Pancreas (tissue), 10 donors: ENCODE data around the gene TEX10. TPM values are rescaled to one million over a fixed set of nuclear protein-coding genes. Genes with fewer than 3 reads are reported as not detected.
A peak's percentile ranks its signal among the peaks of the same experiment; 100 is the strongest.

Experiments used
- ATAC-seq, 4 donors: fragments of 200-7000 bp; cut with Tn5 transposase; one replicate each; pipeline versions ENCODE4 v1.8.0 to v1.9.1; 2020; ENCODE audit warnings: mild to moderate bottlenecking in 4 of 4, moderate library complexity in 4 of 4
- DNase-seq, 6 donors: peaks; one replicate each; pipeline ENCODE4 v3.0.0-alpha.2; 2020
- FAIRE-seq: peaks from 2 replicates; lab custom pipeline; 2012; peaks lifted over from hg19 to GRCh38; lab: Jason Lieb, UNC
- H3K27ac ChIP-seq, 4 donors: fragments of 200-600 bp; sonication (generic); 1 replicate in 3 of 4; 2 replicates in 1 of 4; pipeline versions ENCODE4 v1.5.0 to v1.8.0; 2020
- H3K27me3 ChIP-seq, 4 donors: fragments of 200-600 bp; one replicate each; pipeline ENCODE4 v1.8.0; 2021
- H3K36me3 ChIP-seq, 3 donors: fragments of 200-600 bp; sonication (generic) in 1 of 3; one replicate each; pipeline versions ENCODE4 v1.5.0 to v1.8.0; 2020 to 2021
- H3K4me1 ChIP-seq, 3 donors: fragments of 200-600 bp; one replicate each; pipeline ENCODE4 v1.8.0; 2021
- H3K4me3 ChIP-seq, 4 donors: fragments of 200-600 bp; sonication (generic) in 2 of 4; one replicate each; pipeline versions ENCODE4 v1.5.0 to v1.8.0; 2020 to 2021
- H3K9me3 ChIP-seq, 4 donors: fragments of 200-600 bp; one replicate each; pipeline ENCODE4 v1.8.0; 2021
- CTCF ChIP-seq, 4 donors: fragments of 200-600 bp; sonication (generic) in 3 of 4; IDR thresholded peaks; one replicate each; pipeline versions ENCODE4 v1.5.0 to v1.8.0; 2021; ENCODE audit warnings: antibody characterized with exemption in 4 of 4
- WGBS, 2 donors: extraction: QIAGEN DNeasy Blood & Tissue Kit; methylation state at CpG; one replicate each; pipeline ENCODE4 v1.1.7; 2013; 5-methylcytosine and 5-hydroxymethylcytosine counted together
- intact Hi-C, 3 donors: fragments of 100-400 bp; cut with DNase I; formaldehyde crosslinking; loops; one replicate each; pipeline versions ENCODE4 v1.11.1 to v1.14.2; 2022
- polyA plus RNA-seq, 2 donors: library from polyadenylated mRNA; stranded (reverse); fragments of 200-250 nt; gene quantifications; one replicate each; pipeline ENCODE4 v1.2.3, GENCODE V29; 2013
- total RNA-seq, 6 donors: library from RNA; stranded (reverse); fragmentation: NEBNext Ultra II Directional in 4 of 6; extraction: Animal tissue kit (Norgen Biotek cat#: 25700) in 4 of 6; gene quantifications; one replicate each; pipeline versions ENCODE4 v1.2.1 to v1.2.4, GENCODE V29; 2021 to 2023
- donor health status: healthy with polysubstance abuse.
- donor health status: DM: no; HTN: no; CAD: no; lungs with moderate emphysema.
- donor health status: DM: no; HTN: no; CAD: no.
- donor health status: control.
- donor health status: control.
- donor health status: Bipolar disorder and iron deficiency.
- donor health status: DM: yes; HTN: yes; CAD: no.
- donor health status: DM: no; HTN: no; CAD: no.
- donor health status: DM: no; HTN: no; CAD: no.
- donor health status: DM: yes; HTN: yes; CAD: no.

The TEX10 gene
- total and polyA plus RNA-seq, 8 donors, result 3.1 to 6.7 (median 5.4) TPM

- FAIRE-seq, result no peak
Measured at GRCh38 chr9:100286257-100286656, 66.5 kb downstream of the TEX10 start.

GRCh38 chr9:100285601-100286000, 67.1 kb downstream of the TEX10 start:
- FAIRE-seq (no peak), ATAC-seq (no peak), DNase-seq (no peak)
- intact Hi-C loops, result no loop called here
- H3K4me3 ChIP-seq, result no peak overlapping the region
- no peaks in the 10 kb centered on the region for H3K27me3 ChIP-seq
- WGBS, 2 donors, result 97 to 98% methylated on average over 7 of the region's 7 CpGs
- peaks cover 0 to 19% (median 6%) of the 10 kb centered on the region in 3 donors for H3K36me3 ChIP-seq
- H3K4me1 ChIP-seq, result no peaks in the 10 kb centered on the region
- H3K9me3 ChIP-seq, result no peaks in the 10 kb centered on the region
- TF ChIP-seq CTCF (IDR thresholded peaks at IDR 0.05), result no peak
- H3K27ac ChIP-seq, result no peak overlapping the region

More at GRCh38 chr9:100286257-100286656, 66.5 kb downstream of the TEX10 start:
- ATAC-seq (no peak), DNase-seq (no peak)
- 95 to 98% methylated on average over 6 of the region's 6 CpGs for WGBS, 2 donors
- H3K27me3 ChIP-seq, result no peaks in the 10 kb centered on the region
- H3K4me1 ChIP-seq, result no peaks in the 10 kb centered on the region
- TF ChIP-seq CTCF (IDR thresholded peaks at IDR 0.05), result no peak
- H3K9me3 ChIP-seq, result no peaks in the 10 kb centered on the region
- peaks cover 0 to 19% (median 6%) of the 10 kb centered on the region in 3 donors for H3K36me3 ChIP-seq
- H3K27ac ChIP-seq, result no peak overlapping the region
- no peak overlapping the region for H3K4me3 ChIP-seq
- intact Hi-C loops, result no loop called here

GRCh38 chr9:100285080-100285479, 67.7 kb downstream of the TEX10 start:
- DNase-seq, result no peak
- ATAC-seq, result no peak
- intact Hi-C loops, result no loop called here
- H3K4me3 ChIP-seq, result no peak overlapping the region
- no peaks in the 10 kb centered on the region for H3K9me3 ChIP-seq
- no peaks in the 10 kb centered on the region for H3K4me1 ChIP-seq
- H3K27me3 ChIP-seq, result no peaks in the 10 kb centered on the region
- H3K36me3 ChIP-seq, result peaks cover 0 to 19% (median 6%) of the 10 kb centered on the region in 3 donors
- no peak for FAIRE-seq
- no peak for TF ChIP-seq CTCF (IDR thresholded peaks at IDR 0.05)
- H3K27ac ChIP-seq, result no peak overlapping the region

- Histone ChIP-seq H3K27ac (no peak overlapping the region), H3K36me3 (peaks cover 0 to 19% (median 6%) of the 10 kb centered on the region in 3 donors), H3K27me3 (no peaks in the 10 kb centered on the region), H3K4me3 (no peak overlapping the region), H3K9me3 (no peaks in the 10 kb centered on the region), H3K4me1 (no peaks in the 10 kb centered on the region)
- 76 to 91% methylated on average over 7 of the region's 7 CpGs for WGBS, 2 donors
- DNase-seq (peak in 1 of 6 donors; percentile 27), FAIRE-seq (no peak), ATAC-seq (no peak)
- intact Hi-C loops, result no loop called here
- no peak for TF ChIP-seq CTCF (IDR thresholded peaks at IDR 0.05)
Measured at GRCh38 chr9:100284247-100284646, 68.5 kb downstream of the TEX10 start.

- DNase-seq (no peak), FAIRE-seq (no peak), ATAC-seq (no peak)
- 96 to 98% methylated on average over 4 of the region's 4 CpGs for WGBS, 2 donors
- Histone ChIP-seq H3K27ac (no peak overlapping the region), H3K9me3 (no peaks in the 10 kb centered on the region), H3K4me1 (no peaks in the 10 kb centered on the region), H3K36me3 (peaks cover 0 to 19% (median 6%) of the 10 kb centered on the region in 3 donors), H3K27me3 (no peaks in the 10 kb centered on the region), H3K4me3 (no peak overlapping the region)
- intact Hi-C loops, result no loop called here
- TF ChIP-seq CTCF (IDR thresholded peaks at IDR 0.05), result no peak
Measured at GRCh38 chr9:100282388-100282719, 70.4 kb downstream of the TEX10 start.
